ENCODE results near the gene BICRA.

DNA sequence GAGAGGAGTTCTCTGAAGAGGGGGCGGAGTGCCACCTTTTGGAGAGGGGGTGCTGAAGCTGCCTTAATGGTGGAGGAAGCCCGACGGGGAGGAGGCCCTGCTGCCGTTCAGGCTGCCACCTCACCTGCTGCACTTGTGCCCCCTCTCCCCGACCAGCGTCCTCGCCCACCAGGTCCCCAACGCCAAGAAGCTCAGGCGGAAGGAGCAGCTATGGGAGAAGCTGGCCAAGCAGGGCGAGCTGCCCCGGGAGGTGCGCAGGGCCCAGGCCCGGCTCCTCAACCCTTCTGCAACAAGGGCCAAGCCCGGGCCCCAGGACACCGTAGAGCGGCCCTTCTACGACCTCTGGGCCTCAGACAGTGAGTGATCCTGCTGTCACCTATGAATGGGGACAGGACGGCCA lies 141.8 kb downstream of the BICRA start:
- TF ChIP-seq, protein P1, sequence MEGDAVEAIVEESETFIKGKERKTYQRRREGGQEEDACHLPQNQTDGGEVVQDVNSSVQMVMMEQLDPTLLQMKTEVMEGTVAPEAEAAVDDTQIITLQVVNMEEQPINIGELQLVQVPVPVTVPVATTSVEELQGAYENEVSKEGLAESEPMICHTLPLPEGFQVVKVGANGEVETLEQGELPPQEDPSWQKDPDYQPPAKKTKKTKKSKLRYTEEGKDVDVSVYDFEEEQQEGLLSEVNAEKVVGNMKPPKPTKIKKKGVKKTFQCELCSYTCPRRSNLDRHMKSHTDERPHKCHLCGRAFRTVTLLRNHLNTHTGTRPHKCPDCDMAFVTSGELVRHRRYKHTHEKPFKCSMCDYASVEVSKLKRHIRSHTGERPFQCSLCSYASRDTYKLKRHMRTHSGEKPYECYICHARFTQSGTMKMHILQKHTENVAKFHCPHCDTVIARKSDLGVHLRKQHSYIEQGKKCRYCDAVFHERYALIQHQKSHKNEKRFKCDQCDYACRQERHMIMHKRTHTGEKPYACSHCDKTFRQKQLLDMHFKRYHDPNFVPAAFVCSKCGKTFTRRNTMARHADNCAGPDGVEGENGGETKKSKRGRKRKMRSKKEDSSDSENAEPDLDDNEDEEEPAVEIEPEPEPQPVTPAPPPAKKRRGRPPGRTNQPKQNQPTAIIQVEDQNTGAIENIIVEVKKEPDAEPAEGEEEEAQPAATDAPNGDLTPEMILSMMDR (IDR thresholded peaks at IDR 0.05), result no peak
- TF ChIP-seq POLR2A (IDR thresholded peaks at IDR 0.05), result no peak

Data from vagina (tissue), 2 donors.